CD4-positive, alpha-beta T cell (primary cell): ENCODE measurements around the gene XG. TPM values are rescaled to one million over a fixed set of nuclear protein-coding genes. Genes with fewer than 3 reads are reported as not detected.
A peak's percentile ranks its signal among the peaks of the same experiment; 100 is the strongest.

Source experiments
- ATAC-seq: fragments of 200-7000 bp; cut with Tn5 transposase; one replicate; pipeline ENCODE4 v1.10.0; 2022; ENCODE audit warnings: mild to moderate bottlenecking; ENCODE audit not compliant: poor library complexity
- CTCF ChIA-PET: fragments of 350-600 bp; sonication (Branson Sonifier 250); formaldehyde crosslinking; loops from one replicate; lab custom pipeline; 2021; ENCODE audit warnings: antibody characterized with exemption, inconsistent platforms; lab: Charles Lee
- POLR2A ChIA-PET: fragments of 350-600 bp; sonication (Branson Sonifier 250); formaldehyde crosslinking; loops from one replicate; lab custom pipeline; 2021; ENCODE audit warnings: antibody characterized with exemption, inconsistent platforms; lab: Charles Lee
- DNase-seq, 14 experiments: peaks; one replicate each; pipeline ENCODE4 v3.0.0-alpha.2; 2013 to 2020; ENCODE audit warnings: mixed read lengths in 2 of 14
- H3K27ac ChIP-seq, 2 donors: one replicate each; pipeline versions ENCODE4 v1.5.1 to v1.7.0; 2013; ENCODE audit warnings: low read length in 2 of 2, low read depth in 1 of 2, mild to moderate bottlenecking in 1 of 2
- H3K27me3 ChIP-seq, 2 experiments: 1 replicate in 1 of 2; 2 replicates in 1 of 2; pipeline versions ENCODE4 v1.6.1 to v1.7.0; 2013; ENCODE audit warnings: low read length in 2 of 2, control low read depth in 1 of 2, mild to moderate bottlenecking in 1 of 2, moderate library complexity in 1 of 2; ENCODE audit not compliant: insufficient read depth in 2 of 2, control insufficient read depth in 1 of 2
- H3K36me3 ChIP-seq: one replicate; pipeline ENCODE4 v1.6.1; 2013; ENCODE audit warnings: low read length, control low read depth; ENCODE audit not compliant: insufficient read depth
- H3K4me1 ChIP-seq: one replicate; pipeline ENCODE4 v1.6.1; 2013; ENCODE audit warnings: low read length, control low read depth; ENCODE audit not compliant: insufficient read depth
- H3K4me3 ChIP-seq: one replicate; pipeline ENCODE4 v1.5.1; 2013; ENCODE audit warnings: mild to moderate bottlenecking, low read length, moderate library complexity
- H3K9me3 ChIP-seq, 2 experiments: 1 replicate in 1 of 2; 2 replicates in 1 of 2; pipeline versions ENCODE4 v1.6.1 to v1.7.0; 2013; ENCODE audit warnings: low read length in 2 of 2, mild to moderate bottlenecking in 2 of 2, control low read depth in 1 of 2, moderate library complexity in 1 of 2; ENCODE audit not compliant: control insufficient read depth in 1 of 2, insufficient read depth in 1 of 2
- H3K27ac Mint-ChIP-seq: one replicate; pipeline ENCODE4 v1.8.0; 2020; ENCODE audit warnings: mixed read lengths
- H3K27me3 Mint-ChIP-seq: one replicate; pipeline ENCODE4 v1.8.0; 2021; ENCODE audit warnings: mixed read lengths
- H3K36me3 Mint-ChIP-seq: one replicate; pipeline ENCODE4 v1.8.0; 2021; ENCODE audit warnings: low read depth, mixed read lengths
- H3K4me1 Mint-ChIP-seq: one replicate; pipeline ENCODE4 v1.8.0; 2021; ENCODE audit warnings: low read depth, mixed read lengths
- H3K4me3 Mint-ChIP-seq: one replicate; pipeline ENCODE4 v1.8.0; 2020; ENCODE audit warnings: mild to moderate bottlenecking, mixed read lengths
- H3K9me3 Mint-ChIP-seq: one replicate; pipeline ENCODE4 v1.8.0; 2020; ENCODE audit warnings: mixed read lengths
- CTCF ChIP-seq: fragments of 200-600 bp; IDR thresholded peaks from one replicate; pipeline ENCODE4 v1.8.0; 2022; ENCODE audit warnings: antibody characterized with exemption, mild to moderate bottlenecking
- intact Hi-C, 2 experiments: fragments of 100-400 bp; cut with DNase I in 1 of 2; cut with micrococcal nuclease in 1 of 2; formaldehyde crosslinking; loops; one replicate each; pipeline versions ENCODE4 v1.15.1 to v1.9.0; 2023 to 2025; cut with DNase I, micrococcal nuclease
- total RNA-seq, 174 experiments: library from RNA in 2 of 174; stranded (reverse) in 2 of 174; gene quantifications; one replicate each; pipeline ENCODE4 v1.2.3 and lab custom pipeline; 2021 to 2026

The XG gene
- total RNA-seq, 2 experiments from 2014 or later, result not detected

GRCh38 chrX:2712428-2712827, 39.4 kb upstream of the XG start:
- no peak overlapping the region for H3K27ac ChIP-seq
- DNase-seq (no peak), ATAC-seq (no peak)
- ChIA-PET CTCF (no interaction called here), POLR2A (no interaction called here)
- no peak for TF ChIP-seq CTCF
- peaks cover 31% of the 10 kb centered on the region for H3K36me3 ChIP-seq
- no peaks in the 10 kb centered on the region for H3K27me3 Mint-ChIP-seq
- H3K9me3 ChIP-seq, result no peaks in the 10 kb centered on the region
- no peak overlapping the region for H3K27ac Mint-ChIP-seq
- no peak overlapping the region for H3K4me3 Mint-ChIP-seq
- no peak overlapping the region for H3K4me3 ChIP-seq
- H3K4me1 Mint-ChIP-seq, result peaks cover 34% of the 10 kb centered on the region
- intact Hi-C loops, result loop anchor here in 1 of 2 experiments (5.0 kb wide), 1 partner anchor 80 kb away; no protein-coding TSS in a partner anchor
- peaks cover 43% of the 10 kb centered on the region for H3K36me3 Mint-ChIP-seq
- peaks cover 44% of the 10 kb centered on the region for H3K4me1 ChIP-seq
- H3K9me3 Mint-ChIP-seq, result no peaks in the 10 kb centered on the region
- H3K27me3 ChIP-seq, result no peaks in the 10 kb centered on the region

- Mint-ChIP-seq H3K27me3 (no peaks in the 10 kb centered on the region), H3K4me1 (peaks cover 26% of the 10 kb centered on the region), H3K4me3 (no peak overlapping the region), H3K27ac (no peak overlapping the region), H3K9me3 (no peaks in the 10 kb centered on the region), H3K36me3 (peaks cover 47% of the 10 kb centered on the region)
- H3K27me3 ChIP-seq, result no peaks in the 10 kb centered on the region
- POLR2A ChIA-PET, result no interaction called here
- peaks cover 37% of the 10 kb centered on the region for H3K4me1 ChIP-seq
- TF ChIP-seq CTCF, result no peak
- no peak for DNase-seq
- intact Hi-C loops, result loop anchor here in 1 of 2 experiments (5.0 kb wide), 1 partner anchor 81 kb away; no protein-coding TSS in a partner anchor
- H3K36me3 ChIP-seq, result peaks cover 38% of the 10 kb centered on the region
- no peak for ATAC-seq
- no peaks in the 10 kb centered on the region for H3K9me3 ChIP-seq
- CTCF ChIA-PET, result no interaction called here
- H3K4me3 ChIP-seq, result no peak overlapping the region
- H3K27ac ChIP-seq, result no peak overlapping the region
Measured at GRCh38 chrX:2712890-2713840, 38.7 kb upstream of the XG start.

GRCh38 chrX:2714551-2714950, 37.3 kb upstream of the XG start:
- H3K9me3 ChIP-seq, result no peaks in the 10 kb centered on the region
- intact Hi-C loops, result loop anchor here in 1 of 2 experiments (5.0 kb wide), 1 partner anchor 82 kb away; no protein-coding TSS in a partner anchor
- DNase-seq, result peak in 1 of 14 experiments; percentile 27
- H3K27me3 Mint-ChIP-seq, result no peaks in the 10 kb centered on the region
- no peak overlapping the region for H3K4me3 ChIP-seq
- ATAC-seq, result peak; percentile 18
- peaks cover 23% of the 10 kb centered on the region for H3K4me1 ChIP-seq
- H3K27ac ChIP-seq, result no peak overlapping the region
- POLR2A ChIA-PET, result no interaction called here
- H3K36me3 Mint-ChIP-seq, result peaks cover 57% of the 10 kb centered on the region
- peaks cover 13% of the 10 kb centered on the region for H3K4me1 Mint-ChIP-seq
- peaks cover 46% of the 10 kb centered on the region for H3K36me3 ChIP-seq
- peak overlapping the region; percentile 62 for H3K27ac Mint-ChIP-seq
- no peak for TF ChIP-seq CTCF
- H3K27me3 ChIP-seq, result no peaks in the 10 kb centered on the region
- H3K4me3 Mint-ChIP-seq, result no peak overlapping the region
- H3K9me3 Mint-ChIP-seq, result no peaks in the 10 kb centered on the region
- CTCF ChIA-PET, result no interaction called here
